Measurements from ENCODE around the gene PDE6C.
"Not testable (repeated sequence)": the region's sequence is repeated elsewhere in the genome, so short reads cannot be mapped to it uniquely, and the experiment has no call there.

PDE6C gene

GRCh38 chr10:93630625-93631557 is 18.6 kb downstream of the PDE6C start:
- no peak for DNase-seq (ENCODE audit: low spot score)

GRCh38 chr10:93639791-93640190 is 27.5 kb downstream of the PDE6C start:
- DNase-seq (ENCODE audit: low spot score) = no peak

GRCh38 chr10:93652857-93653256 is 40.5 kb downstream of the PDE6C start:
- DNase-seq (ENCODE audit: low spot score) = no peak

- no peak for DNase-seq (ENCODE audit: low spot score)
These were observed 41.9 kb downstream of the PDE6C start for GRCh38 chr10:93654201-93654600.

GRCh38 chr10:93656155-93656554 is 43.8 kb downstream of the PDE6C start:
- no peak for DNase-seq (ENCODE audit: low spot score)

GRCh38 chr10:93657757-93658156 is 45.4 kb downstream of the PDE6C start:
- no peak for DNase-seq (ENCODE audit: low spot score)

- no peak for DNase-seq (ENCODE audit: low spot score)
These were observed 53.7 kb downstream of the PDE6C start for GRCh38 chr10:93666030-93666429.

GRCh38 chr10:93667795-93668194 is 55.5 kb downstream of the PDE6C start:
- no peak for DNase-seq (ENCODE audit: low spot score)

GRCh38 chr10:93670372-93670771 is 58.0 kb downstream of the PDE6C start:
- DNase-seq (ENCODE audit: low spot score) = no peak

GRCh38 chr10:93671042-93671441 is 58.7 kb downstream of the PDE6C start:
- DNase-seq (ENCODE audit: low spot score) = no peak

GRCh38 chr10:93672022-93672678 is 59.8 kb downstream of the PDE6C start:
- no peak for DNase-seq (ENCODE audit: low spot score)

- DNase-seq (ENCODE audit: low spot score) = no peak
These were observed 60.6 kb downstream of the PDE6C start for GRCh38 chr10:93672890-93673289.

- no peak for DNase-seq (ENCODE audit: low spot score)
These were observed 61.5 kb downstream of the PDE6C start for GRCh38 chr10:93673791-93674190.

- no peak for DNase-seq (ENCODE audit: low spot score)
These were observed 66.0 kb downstream of the PDE6C start for GRCh38 chr10:93678386-93678785.

- no peak for DNase-seq (ENCODE audit: low spot score)
These were observed 66.7 kb downstream of the PDE6C start for GRCh38 chr10:93678805-93679587.

- DNase-seq (ENCODE audit: low spot score) = peak; percentile 70
These were observed 68.2 kb downstream of the PDE6C start for GRCh38 chr10:93680412-93681047.

GRCh38 chr10:93687737-93688136 is 75.4 kb downstream of the PDE6C start:
- DNase-seq (ENCODE audit: low spot score) = no peak

- DNase-seq (ENCODE audit: low spot score) = no peak
These were observed 83.4 kb downstream of the PDE6C start for GRCh38 chr10:93695740-93696139.

GRCh38 chr10:93696582-93696981 is 84.2 kb downstream of the PDE6C start:
- not testable (repeated sequence) for DNase-seq (ENCODE audit: low spot score)

- no peak for DNase-seq (ENCODE audit: low spot score)
These were observed 84.9 kb downstream of the PDE6C start for GRCh38 chr10:93697207-93697606.

GRCh38 chr10:93701866-93702209 is 89.5 kb downstream of the PDE6C start:
- no peak for DNase-seq (ENCODE audit: low spot score)
